Fibroblast of upper back skin (primary cell): ENCODE data around the gene THEM5.

Source experiments
- DNase-seq: peaks from one replicate; pipeline ENCODE4 v3.0.0-alpha.2; 2013

THEM5 gene

DNA sequence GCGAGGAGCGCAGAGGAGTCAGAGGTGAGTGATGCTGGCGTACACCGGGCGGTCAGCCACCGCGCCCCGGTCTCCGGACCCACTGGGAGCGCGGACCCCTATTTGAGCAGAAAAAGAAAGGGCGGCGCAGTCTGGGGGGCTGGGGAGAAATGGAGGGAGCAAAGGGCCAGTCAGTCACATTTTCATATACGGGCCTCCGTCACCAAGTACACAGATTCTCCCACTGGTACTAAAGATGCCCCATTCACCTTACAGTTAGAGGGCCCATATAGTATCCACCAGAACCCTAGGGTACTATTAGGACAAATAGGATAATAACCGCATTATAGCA, 14.5 kb downstream of the THEM5 start:
- no peak for DNase-seq

DNA sequence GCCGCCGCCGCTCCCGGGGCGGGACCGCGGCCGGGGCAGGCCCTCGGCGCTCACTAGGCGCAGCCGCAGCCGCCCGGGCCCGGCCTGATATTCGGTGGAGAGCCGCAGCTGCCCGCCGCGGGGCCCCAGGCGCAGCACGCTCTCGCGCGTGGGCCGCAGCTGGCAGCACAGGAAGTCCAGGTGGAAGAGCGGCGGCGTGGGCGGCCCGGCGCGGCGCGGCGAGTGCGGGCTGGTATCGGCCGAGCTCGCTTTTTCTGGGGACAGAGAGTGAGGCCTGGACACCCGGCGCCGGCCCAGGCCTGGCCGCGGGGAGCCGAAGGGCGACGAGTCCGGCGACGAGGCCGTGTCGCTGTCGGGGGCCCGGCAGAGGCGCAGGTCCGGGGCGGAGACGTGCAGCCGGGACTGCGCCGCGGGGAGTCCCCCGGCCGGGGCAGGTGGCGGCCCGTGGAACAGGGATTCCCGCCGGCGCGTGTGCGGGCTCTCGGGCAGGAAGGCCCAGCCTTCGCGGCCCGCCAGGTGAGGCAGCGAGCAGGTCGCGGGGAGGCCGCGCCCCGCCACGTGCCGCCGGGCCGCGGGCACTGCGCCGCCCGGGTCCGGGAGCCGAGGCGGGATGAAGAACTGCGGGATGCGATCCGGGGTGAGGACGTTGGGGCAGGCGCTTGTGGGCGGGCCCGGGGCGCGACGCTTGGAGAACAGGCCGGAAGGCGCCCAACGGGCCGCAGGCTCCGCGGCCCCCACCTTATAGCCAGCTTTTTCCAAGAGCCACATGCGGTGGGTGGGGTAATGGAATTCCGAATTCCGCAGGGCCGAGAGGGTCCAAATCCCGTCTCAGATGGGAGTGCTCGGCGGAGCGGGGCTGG, 15.1 kb downstream of the THEM5 start:
- DNase-seq = no peak

DNA sequence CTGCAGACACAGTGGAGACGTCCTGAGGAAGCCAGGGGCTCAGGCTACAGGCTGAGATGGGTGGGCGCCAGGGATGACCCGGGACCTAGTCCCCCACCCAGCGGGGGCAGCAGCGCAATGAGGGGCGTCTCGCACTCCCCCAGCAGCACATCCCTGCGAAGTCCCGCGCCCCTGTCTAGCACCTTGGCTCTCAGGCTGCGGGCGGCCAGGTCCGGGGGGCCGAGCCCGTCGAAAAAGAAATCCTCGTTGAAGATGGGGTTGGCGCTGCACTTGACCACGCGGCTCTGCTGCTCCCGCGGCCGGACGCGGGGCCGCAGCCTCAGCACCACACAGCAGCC, 15.7 kb downstream of the THEM5 start:
- DNase-seq = no peak

DNA sequence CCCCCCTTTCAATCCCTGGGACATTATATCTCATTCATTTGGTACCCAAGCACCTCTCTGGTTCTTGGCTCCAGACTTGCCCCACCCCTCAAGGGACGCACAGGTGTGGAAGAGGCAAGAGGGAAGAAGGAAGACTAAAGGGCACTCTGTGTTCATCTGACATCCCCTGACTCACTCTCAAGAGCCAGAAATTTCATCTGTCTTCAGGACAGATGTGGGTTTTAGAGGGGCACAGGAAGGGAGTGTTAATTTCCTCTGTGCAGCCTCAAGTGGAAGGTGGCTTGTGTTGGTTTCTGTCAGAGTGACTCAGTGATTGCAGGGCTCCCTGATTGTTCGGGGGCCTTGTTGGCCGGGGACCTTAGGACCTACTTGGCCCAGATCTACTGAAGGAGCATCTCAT, 16.3 kb downstream of the THEM5 start:
- no peak for DNase-seq

DNA sequence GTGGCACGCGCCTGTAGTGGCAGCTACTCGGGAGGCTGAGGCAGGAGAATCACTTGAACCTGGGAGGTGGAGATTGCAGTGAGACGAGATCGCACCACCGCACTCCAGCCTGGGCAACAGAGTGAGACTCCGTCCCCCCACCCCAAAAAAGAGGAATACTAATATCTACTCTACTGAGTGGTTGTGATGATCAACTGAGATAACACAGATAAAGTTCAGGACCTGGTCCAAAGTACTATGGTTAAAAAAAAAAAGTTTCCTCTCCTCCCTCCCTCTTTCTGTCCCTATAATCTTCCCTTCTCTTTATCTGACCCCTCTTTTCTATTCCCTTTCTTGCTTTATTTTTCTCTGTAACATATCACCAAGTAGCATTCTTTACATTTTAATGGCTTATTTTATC, 17.9 kb downstream of the THEM5 start:
- no peak for DNase-seq

DNA sequence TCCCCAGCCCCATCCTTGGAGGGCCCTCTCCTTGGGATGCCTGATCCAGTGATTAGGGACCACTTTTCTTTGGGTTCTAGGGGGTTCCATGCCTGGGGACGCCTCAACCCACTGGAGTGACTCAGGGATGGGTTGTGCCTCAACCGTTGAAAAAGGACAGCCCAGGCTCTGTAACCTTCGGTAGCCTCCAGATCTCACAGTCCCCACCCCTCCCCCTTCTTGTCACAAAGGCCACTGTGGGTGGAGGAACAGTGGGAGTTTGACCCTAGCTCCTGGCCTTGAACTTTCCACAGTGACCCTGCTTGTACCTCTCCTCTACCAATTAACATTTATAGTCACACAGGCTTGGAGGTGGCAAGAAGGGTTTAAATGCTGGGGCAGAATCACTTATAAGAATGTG, 19.3 kb downstream of the THEM5 start:
- DNase-seq = no peak

DNA sequence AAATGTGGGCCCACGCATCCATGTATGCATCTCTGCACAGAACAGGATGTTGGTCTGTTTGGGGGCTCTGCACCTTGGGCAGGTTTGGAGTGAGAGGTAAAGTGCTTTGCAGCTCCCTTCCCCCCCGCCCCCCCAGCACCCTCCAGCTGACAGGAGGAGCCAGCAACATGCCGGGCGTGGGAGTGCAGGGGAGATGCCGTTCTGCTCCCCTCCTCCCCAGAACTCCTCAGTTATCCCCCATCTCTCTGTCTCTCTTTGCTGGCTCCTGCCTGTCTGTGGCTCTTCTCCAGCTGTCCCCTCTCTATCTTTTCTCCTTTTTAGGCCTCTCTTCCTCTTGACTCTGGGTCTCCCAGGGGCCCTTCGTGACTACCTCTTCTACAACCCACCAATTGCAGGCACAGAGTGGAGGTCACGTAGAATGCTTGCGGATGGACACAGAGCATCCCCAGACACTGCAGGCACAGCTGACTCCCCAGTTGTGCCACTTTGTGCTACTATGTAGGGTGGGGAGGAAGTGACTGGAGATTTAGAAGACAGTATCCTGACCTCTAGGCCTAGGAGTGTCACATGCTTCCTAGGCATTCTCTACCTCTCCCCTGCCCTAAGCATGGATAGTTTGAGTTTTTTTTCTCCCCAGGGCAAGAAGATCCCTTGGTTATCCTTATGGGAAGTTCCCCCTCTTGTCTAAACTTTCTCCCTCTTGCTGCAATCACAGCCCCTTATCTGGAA, 20.2 kb downstream of the THEM5 start:
- DNase-seq = no peak

DNA sequence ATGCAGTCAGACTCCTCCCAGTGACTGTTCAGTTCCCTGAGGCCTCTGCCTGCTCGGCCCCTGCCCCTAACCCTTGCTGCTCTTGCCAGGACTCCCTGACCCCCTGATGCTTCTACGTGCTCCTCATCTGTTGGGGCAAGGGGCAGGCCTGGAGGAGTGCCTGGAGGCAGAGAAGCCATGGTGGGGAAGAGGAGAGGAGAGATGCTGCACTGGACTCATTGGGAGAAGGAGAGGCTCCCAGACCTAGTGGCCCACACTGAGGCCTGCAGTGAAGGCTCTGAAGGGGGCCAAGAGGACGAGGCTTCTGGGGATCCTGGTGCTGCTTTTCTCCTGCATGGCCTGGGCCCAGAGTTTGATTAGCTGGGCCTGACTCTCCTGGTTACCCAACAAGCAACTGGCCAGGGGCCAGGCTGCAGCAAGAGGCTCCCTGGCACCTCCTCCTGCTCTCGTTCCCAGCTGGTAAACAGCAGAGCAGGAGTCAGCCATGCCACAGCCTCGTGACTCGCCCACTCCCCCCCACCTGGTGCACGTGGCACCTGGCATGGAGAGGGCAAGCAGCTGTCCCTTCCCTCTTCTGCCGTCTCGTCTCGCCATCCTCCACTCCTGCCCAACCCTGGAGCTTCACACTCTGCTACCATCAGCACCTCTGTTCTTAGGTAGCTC, 21.1 kb downstream of the THEM5 start:
- DNase-seq = no peak

DNA sequence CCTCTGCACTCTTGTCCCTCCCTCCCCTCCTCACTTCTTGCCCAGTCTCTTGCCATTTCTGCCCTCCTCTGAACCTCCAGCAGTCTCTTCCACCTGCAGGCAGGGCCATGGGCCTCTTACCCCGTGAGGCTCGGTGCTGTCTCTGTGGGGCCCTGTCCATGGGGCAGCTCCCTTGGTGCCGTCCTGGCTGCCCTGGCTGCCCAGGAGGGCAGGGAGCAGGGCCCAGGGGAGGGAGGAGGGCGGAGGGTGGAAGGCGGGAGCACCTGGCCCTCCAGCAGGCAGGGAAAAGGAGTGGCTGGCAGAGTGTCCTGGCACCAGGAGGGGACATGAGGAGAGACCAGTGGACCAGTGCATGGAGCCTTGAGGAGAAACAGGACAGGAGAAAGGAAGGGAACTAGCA, 21.9 kb downstream of the THEM5 start, which contains the start of gene RORC:
Gene RORC, minus strand, starts transcription at position 198 of the 400 bp plus-strand sequence. Its CDS starts 38 bp downstream, at position 160.
- no peak for DNase-seq

DNA sequence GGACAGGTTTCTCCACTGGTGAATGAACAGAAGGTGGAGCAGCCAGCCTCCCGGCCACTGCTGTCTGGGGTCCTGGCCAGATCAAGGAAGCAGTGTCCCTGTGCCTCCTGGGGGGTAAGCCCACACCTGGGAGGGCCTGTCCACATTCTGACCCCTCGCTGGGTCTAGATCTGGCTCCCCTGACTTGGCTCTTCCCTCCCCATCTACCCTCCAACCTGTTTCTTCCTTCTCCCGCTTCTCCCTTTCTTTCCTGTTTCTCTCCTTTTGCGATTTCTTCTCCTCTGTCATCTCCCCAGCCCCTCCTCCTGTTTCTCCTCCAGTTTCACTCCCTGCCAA, 22.3 kb downstream of the THEM5 start:
- no peak for DNase-seq

DNA sequence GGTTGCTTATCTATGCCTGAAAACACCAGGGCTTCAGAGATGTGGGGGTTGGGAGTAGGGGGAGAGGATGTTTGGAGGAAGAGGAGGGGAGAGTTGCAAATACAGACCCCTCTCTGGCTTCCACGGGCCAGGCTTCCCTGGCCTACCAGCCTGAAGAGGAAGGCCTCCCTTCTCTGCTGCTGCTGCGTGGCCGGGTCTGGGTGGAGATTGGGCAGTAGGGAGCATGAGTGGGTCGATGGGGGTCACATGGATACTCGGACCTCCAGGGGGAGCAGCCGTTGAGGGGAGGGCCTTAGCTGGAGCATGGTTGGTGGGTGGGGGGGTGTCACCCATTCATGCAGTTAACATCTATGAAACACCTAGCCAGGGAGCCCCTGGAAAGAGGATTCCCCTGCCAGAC, 23.5 kb downstream of the THEM5 start:
- DNase-seq = no peak

DNA sequence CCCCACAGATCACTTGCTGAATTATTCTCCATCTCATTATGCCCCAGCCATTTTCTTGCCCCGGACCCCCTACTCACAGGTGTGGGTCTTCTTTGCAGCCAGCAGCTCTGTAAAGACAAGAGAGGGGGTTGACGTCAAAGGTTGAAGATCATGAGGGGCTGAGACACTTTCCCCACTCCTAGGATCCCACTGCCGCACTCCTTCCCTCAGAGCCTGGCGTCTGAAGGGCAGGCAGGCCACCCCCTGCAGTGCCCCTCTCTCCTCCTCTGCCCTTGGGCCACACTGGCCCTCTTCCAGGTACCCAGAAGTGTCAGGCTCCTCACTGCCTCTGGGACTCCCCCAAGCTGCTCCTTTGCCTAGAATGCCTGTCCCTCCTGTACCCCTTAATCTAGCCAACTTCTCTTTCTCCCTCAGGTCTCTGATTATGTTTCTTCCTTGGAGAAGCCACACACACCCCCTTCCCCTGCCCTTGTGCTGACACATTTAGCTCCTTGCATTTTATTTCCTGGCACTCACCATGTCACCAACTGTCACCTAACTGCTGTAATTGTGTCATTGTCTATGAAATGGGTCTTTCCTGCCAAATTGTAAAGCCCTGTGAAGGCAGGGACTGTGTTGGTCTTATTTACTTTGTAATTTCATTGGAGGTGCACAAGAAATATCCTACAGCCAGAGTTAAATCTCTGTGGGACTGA, 24.0 kb downstream of the THEM5 start:
- DNase-seq = no peak

DNA sequence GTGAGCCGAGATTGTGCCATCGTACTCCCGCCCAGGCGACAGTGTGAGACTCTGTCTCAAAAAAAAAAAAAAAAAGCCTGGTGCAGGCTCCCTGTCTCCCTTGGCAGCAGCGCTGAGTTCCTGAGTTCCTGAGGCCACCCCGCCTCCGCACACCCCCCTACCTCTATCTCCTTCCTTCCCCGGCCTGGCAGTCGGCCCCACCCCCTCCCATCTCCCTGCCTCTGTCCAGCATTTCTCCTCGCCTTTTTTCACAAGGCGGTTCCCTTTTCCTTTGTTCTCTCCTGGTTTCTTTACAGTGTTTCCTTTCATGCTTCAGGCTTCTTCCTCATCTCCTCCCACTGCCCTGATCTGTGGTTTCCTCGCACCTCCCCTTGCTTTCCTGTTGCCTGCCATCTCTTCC, 24.6 kb downstream of the THEM5 start:
- peak; percentile 28 for DNase-seq

DNA sequence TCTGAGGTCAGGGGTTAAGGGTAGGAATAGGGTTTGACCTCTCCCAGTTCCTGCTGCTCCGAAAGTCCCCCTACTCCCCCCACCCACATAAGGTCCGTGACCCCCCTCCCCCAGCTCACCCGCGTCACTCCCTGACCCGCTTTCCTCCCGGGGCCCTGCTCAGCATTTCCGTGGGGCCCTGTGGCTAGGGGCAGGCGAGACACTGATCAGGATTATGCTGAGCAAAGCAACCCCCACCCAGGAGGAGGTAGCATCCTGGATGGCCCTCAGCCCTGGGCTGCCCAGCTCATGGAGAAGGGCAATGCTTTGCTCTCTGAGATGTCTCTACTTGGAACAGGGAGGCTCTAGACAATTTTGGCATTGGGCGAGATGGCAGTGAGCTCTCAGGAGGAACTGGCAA, 25.7 kb downstream of the THEM5 start:
- no peak for DNase-seq

DNA sequence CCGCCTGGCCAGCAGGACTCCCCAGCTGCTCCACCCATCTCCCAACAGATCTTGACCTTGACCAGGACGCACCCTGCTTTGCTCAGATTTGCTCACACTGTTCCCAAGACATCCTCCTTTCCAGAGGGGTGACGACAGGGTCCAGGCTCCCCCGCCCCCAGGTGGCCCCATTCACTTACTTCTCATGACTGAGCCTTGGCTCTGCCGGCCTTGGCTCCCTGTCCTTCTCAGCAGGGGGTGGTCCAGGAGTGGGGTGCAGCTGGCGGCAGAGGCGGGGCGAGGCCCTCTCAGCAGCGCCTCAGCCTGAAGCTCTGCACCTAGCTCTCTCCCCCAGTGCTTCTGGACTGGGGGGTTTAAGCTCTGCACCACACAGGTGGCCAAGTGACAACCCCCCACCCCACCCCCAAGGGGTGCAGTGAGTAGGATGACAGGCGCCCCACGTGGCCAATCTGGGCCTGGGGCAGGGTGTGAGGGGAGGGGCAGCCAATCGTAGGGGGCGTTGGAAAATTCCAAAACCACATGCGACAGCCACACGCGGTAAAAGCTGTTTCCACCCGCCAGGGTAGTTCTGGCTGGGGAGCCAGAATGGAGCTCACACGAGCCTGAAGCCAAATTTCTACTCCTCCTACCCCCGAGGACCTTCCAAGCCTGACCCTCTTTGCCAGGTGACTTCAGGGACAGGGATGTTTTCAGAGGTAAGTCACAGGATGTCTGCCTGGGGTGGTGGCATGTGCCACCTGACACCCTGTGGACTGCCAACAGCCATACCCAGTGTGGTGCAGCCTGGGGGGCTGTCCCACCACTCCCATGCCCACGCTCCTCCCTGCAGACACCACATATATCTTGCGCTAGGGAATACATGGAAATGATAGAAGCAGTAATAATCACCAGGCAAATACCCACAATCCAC, 27.5 kb downstream of the THEM5 start:
- no peak for DNase-seq

DNA sequence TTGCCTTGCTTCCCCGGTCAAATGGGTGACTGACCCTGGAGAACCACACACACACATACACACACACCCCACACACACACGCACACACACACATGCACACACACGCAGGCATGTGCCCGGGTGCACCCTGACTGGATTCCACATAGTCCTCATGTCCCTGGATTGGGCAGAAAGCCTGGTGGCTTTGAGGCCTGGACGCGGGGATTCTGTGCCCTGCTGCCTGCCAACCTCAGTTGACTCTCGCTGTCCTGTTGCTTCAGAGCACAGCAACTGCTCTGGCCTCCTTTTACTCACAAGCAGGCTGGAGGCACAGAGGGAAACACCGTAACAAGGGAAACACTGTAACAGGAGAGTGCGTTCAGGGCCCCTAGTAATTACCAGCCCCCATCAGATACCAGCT, 28.3 kb downstream of the THEM5 start:
- DNase-seq = no peak

DNA sequence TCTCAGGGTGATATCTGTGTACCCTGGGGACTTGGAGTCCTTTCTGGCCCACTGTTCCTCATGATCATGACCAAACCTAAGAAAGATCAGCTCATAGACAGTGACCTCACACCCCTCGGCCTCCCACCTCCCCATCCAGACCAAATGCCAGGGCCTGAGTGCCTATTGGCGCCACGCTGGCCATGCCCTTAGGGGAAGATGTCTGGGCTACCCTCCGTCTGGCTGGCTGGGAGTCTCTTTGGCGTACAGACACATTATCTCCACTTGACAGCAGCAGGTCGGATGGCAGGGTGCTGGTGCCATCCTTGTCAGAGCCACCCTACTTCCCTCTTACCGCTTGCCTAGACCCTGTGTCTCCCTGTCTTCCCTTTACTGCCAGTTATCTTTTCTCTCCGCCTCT, 30.3 kb downstream of the THEM5 start:
- DNase-seq = no peak

DNA sequence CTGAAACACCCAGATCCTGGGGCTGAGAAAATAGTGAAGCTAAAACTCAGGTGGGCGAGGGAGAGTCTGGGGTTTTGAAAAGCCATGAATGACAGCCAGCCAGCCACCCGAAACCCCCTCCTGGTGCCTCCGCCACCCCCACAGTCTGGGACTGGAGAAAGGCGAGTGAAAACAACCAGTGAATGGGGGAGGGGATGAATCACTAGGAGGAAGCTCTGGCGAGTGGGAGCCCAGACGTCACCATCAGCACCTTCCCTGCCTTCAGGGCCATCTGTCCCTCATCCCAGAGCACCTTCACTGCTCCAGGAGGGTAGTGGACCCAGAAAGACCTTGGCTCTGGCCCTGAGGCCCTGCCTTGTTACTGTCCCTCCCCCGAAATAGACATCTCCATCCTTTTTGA, 31.1 kb downstream of the THEM5 start:
- DNase-seq = no peak

DNA sequence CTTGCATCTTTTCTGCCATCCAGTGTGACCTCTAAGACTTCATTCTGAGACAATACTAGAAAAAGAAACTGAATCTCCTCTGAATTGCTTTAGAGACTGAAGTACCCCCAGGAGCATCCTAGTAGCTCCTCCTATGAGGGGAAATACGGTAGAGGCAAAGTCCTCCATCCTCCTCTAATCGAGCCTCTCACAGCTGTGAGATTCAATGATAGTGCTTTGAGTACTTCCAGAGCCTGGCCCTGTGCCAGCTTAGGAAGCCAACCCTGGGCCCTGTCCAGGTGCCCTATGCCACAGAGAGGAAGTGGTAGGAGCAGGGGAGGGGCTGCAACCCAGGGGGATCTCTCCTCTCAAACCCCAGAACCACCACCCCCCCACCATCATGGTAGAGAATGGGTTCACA, 32.6 kb downstream of the THEM5 start:
- no peak for DNase-seq

DNA sequence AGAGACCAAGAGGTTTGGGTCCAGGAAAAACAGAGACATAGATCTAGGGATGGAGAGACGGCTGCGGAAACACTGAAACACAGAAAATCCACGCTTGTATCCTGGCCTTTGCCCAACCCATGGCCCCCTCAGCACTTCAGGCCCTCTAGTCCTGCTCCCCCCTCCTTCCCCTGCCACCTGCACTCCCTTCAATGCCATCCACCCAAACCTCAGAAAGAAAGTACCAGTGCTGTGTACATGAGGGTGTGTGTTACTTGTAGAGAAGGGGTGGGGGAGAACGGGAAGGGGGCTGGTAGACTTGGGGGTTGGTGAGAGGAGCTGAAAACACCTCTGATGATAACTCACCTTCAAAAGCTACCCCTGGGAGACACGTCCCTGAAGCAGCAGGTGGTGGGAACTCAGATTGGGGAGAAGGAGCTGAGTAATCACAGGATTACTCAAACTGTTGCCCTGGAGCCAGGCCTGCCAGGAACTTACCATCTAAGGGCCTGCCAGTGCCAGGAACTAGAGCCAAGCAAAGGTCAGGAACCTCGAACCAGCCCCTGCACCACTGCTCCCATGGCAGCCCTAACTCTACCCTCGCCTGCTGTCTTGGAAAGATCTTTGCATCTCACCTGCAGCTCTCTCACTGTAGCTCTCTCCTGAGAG, 33.4 kb downstream of the THEM5 start:
- no peak for DNase-seq

DNA sequence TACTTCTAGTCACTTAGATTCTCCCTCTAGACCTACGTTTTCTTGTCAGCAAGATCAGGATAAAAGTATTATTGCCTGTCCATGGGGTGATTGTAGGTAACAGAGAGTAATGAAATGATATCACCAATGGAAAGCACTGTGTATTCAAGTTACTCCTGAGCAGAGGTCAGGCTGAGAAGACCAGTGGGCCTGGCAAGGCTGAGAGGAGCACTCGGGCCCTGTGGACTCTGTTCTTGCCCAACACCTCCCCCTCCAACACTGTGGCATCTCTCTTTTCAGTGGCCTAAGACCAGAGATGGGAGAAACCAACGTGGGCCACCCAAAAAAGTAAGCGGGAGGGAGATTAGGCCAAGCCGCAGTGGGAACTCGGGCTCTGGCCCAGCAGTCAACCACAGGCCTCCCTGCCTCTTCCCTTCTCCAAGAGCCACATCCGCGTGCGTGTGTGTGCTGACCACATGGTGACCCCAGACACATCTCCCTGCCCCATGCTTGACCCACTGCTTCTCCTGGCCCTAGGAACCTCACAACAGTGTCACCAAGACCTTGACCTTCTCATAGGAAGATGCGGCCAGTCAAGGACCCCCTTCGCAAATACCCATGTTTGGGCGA, 34.2 kb downstream of the THEM5 start:
- DNase-seq = no peak

DNA sequence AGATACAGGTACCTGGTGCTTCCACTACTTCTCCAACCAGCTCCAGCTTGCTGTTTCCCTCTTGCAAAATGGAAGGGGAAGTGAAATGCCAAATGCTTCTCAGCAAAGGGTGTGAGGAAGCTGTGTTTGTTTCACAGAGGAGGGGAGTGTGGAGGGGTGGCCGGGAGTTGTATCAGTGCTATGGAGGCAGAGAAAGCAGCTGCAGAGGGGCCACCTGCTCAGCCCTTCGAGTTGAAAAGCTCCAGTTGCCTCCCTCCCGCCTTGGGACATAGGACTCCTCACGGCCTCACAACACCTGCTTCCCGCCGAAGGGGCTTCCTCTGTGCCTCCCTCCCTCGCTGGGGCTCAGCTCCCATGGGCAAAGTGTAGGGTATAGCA, 36.2 kb downstream of the THEM5 start:
- DNase-seq = no peak
